ENCODE results near the gene INHBB. TPM values are rescaled to one million over a fixed set of nuclear protein-coding genes. Genes with fewer than 3 reads are reported as not detected.

INHBB gene
- total and polyA plus RNA-seq, 2 of the 4 experiments (the other 2 are of a cell fraction), result 0.18 to 0.92 TPM

- POLR2A ChIA-PET (ENCODE audit: unreplicated experiment), result interaction anchor here (0.6 kb wide), 1 partner anchor 115 kb away, joined by 8 read pairs; no protein-coding TSS in a partner anchor
- Histone ChIP-seq H3K56ac (ENCODE audit: extremely low read depth, insufficient read depth, low read length) (no peak overlapping the region), H4K8ac (ENCODE audit: low read depth in 2 of 2, low read length in 2 of 2) (no peak overlapping the region), H3K9me3 (ENCODE audit: control insufficient read depth, insufficient read depth, low read length) (no peaks in the 10 kb centered on the region), H3K36me3 (ENCODE audit: control insufficient read depth, insufficient read depth, low read length) (peaks cover 4% of the 10 kb centered on the region; the same call in 1 of the 2 replicates), H3K4me3 (ENCODE audit: insufficient read depth, low read depth, low read length) (no peak overlapping the region), H3K4ac (ENCODE audit: low read depth, low read length) (no peak overlapping the region), H3K14ac (replicated peaks; ENCODE audit: low read depth, low read length) (no peak overlapping the region), H3K27ac (ENCODE audit: insufficient read depth, low read length) (no peak overlapping the region), H3K79me1 (ENCODE audit: low read depth in 1 of 2, low read length in 2 of 2) (peaks cover 0 to 5% of the 10 kb centered on the region in 2 experiments; a peak in 1 of 4 replicates), H4K5ac (ENCODE audit: low read depth, low read length) (no peak overlapping the region), H3K23ac (ENCODE audit: low read depth, low read length) (no peak overlapping the region), H2BK5ac (ENCODE audit: low read depth, low read length, poor library complexity, severe bottlenecking) (no peak overlapping the region), H2AK5ac (ENCODE audit: low read depth, low read length) (no peak overlapping the region), H2BK20ac (ENCODE audit: low read depth, low read length) (no peak overlapping the region), H3K18ac (ENCODE audit: low read depth, low read length) (no peak overlapping the region), H4K20me1 (ENCODE audit: insufficient read depth, low read length) (no peaks in the 10 kb centered on the region), H3K9me1 (ENCODE audit: insufficient read depth, low read length) (peaks cover 8% of the 10 kb centered on the region; the same call in 1 of the 2 replicates), H3K27me3 (ENCODE audit: control insufficient read depth, insufficient read depth, low read length) (no peaks in the 10 kb centered on the region), H2AK9ac (replicated peaks; ENCODE audit: low read depth, low read length, poor library complexity) (no peak overlapping the region), H2BK15ac (ENCODE audit: low read depth, low read length) (no peak overlapping the region), H4K91ac (ENCODE audit: insufficient read depth, low read depth, low read length) (no peak overlapping the region), H2AFZ (replicated peaks; ENCODE audit: low read length, poor library complexity) (no peak overlapping the region), H3K4me2 (ENCODE audit: low read depth, low read length) (no peak overlapping the region), H3K4me1 (ENCODE audit: control insufficient read depth, insufficient read depth, low read length) (peaks cover 9% of the 10 kb centered on the region), H3K9ac (ENCODE audit: low read depth, low read length) (no peak overlapping the region), H2BK120ac (ENCODE audit: low read depth, low read length) (no peak overlapping the region)
- ATAC-seq (ENCODE audit: low read depth) (no peak), DNase-seq (no peak)
- WGBS, 2 experiments (ENCODE audit: extremely low coverage in 2 of 2, insufficient read length in 1 of 2), result no CpG with 5 or more reads among the region's 6 CpGs
- BruUV-seq (replicated peaks), result no TSS peak
- in situ Hi-C loops (cut with MboI; ENCODE audit: low sequenced_read_pairs) (no loop called here), intact Hi-C loops (cut with micrococcal nuclease) (no loop called here), dilution Hi-C loops (cut with HindIII; ENCODE audit: low sequenced_read_pairs, unreplicated experiment) (no loop called here)
- no peak for TF ChIP-seq ELK1 (IDR thresholded peaks at IDR 0.05; ENCODE audit: borderline replicate concordance, low read depth, low read length)
- no peak for TF ChIP-seq CHD1 (IDR thresholded peaks at IDR 0.05; ENCODE audit: low read depth, low read length)
- TF ChIP-seq RCOR1 (IDR thresholded peaks at IDR 0.05; ENCODE audit: insufficient replicate concordance, low read length), result no peak
- no peak for TF ChIP-seq RFX5 (IDR thresholded peaks at IDR 0.05; ENCODE audit: low read depth, low read length)
- TF ChIP-seq RAD21 (IDR thresholded peaks at IDR 0.05; ENCODE audit: low read length), result no peak
- no peak for TF ChIP-seq USF2 (IDR thresholded peaks at IDR 0.05; ENCODE audit: low read depth, low read length)
- TF ChIP-seq CEBPB (IDR thresholded peaks at IDR 0.05; ENCODE audit: low read depth, low read length), result no peak
- TF ChIP-seq NFE2L2 (IDR thresholded peaks at IDR 0.05; ENCODE audit: low read depth, low read length), result no peak
- TF ChIP-seq BHLHE40 (IDR thresholded peaks at IDR 0.05; ENCODE audit: low read depth, low read length), result no peak
- TF ChIP-seq MAFK (IDR thresholded peaks at IDR 0.05; ENCODE audit: low read depth, low read length), result no peak
- TF ChIP-seq MAZ (IDR thresholded peaks at IDR 0.05; ENCODE audit: borderline replicate concordance, low read depth, low read length), result no peak
- TF ChIP-seq CTCF (conservative IDR thresholded peaks at IDR 0.05; ENCODE audit: low read depth, low read length), result no peak
- no peak for TF ChIP-seq FOS (IDR thresholded peaks at IDR 0.05; ENCODE audit: low read depth, low read length)
- TF ChIP-seq POLR2A (IDR thresholded peaks at IDR 0.05; ENCODE audit: low read depth, low read length), result no peak
- TF ChIP-seq SMC3 (IDR thresholded peaks at IDR 0.05; ENCODE audit: low read depth, low read length), result no peak
- no peak for TF ChIP-seq MXI1 (IDR thresholded peaks at IDR 0.05; ENCODE audit: borderline replicate concordance, low read depth, low read length)
- CTCF ChIA-PET, result interaction anchor here (1.8 to 2.0 kb wide), 2 partner anchors 10 to 20 kb away, joined by 7 to 8 read pairs; no protein-coding TSS in a partner anchor
These were observed 42.8 kb upstream of the INHBB start for GRCh38 chr2:120303177-120303576.

Data from IMR-90 (cell line).